T-helper 2 cell (primary cell): Measurements from ENCODE around the gene LRP1.
A peak's percentile ranks its signal among the peaks of the same experiment; 100 is the strongest.

Source experiments
- DNase-seq, 5 experiments: peaks; one replicate each; pipeline versions ENCODE4 v3.0.0 to v3.0.0-alpha.2; 2012 to 2022

Gene LRP1

GRCh38 chr12:57240066-57240921, 112.0 kb downstream of the LRP1 start:
- peak; percentile 43 to 85 (median 68) for DNase-seq

GRCh38 chr12:57240926-57241401, 112.7 kb downstream of the LRP1 start:
- no peak for DNase-seq

GRCh38 chr12:57241402-57242310, 113.4 kb downstream of the LRP1 start:
- DNase-seq = no peak

- no peak for DNase-seq
These were observed 114.0 kb downstream of the LRP1 start for GRCh38 chr12:57242329-57242690.

- DNase-seq = peak in 4 of 5 experiments; percentile 42 to 61 (median 54)
These were observed 114.6 kb downstream of the LRP1 start for GRCh38 chr12:57242691-57243454.

- peak; percentile 50 to 76 (median 72) for DNase-seq
These were observed 115.4 kb downstream of the LRP1 start for GRCh38 chr12:57243521-57244311.

- DNase-seq = no peak
These were observed 116.0 kb downstream of the LRP1 start for GRCh38 chr12:57244312-57244696.

- no peak for DNase-seq
These were observed 118.8 kb downstream of the LRP1 start for GRCh38 chr12:57247041-57247440.

GRCh38 chr12:57248934-57249742, 120.9 kb downstream of the LRP1 start:
- no peak for DNase-seq

- no peak for DNase-seq
These were observed 122.3 kb downstream of the LRP1 start for GRCh38 chr12:57250541-57250940.

- no peak for DNase-seq
These were observed 122.7 kb downstream of the LRP1 start, which contains the start of gene STAC3 for GRCh38 chr12:57250956-57251355. Gene STAC3, minus strand, starts transcription at chr12:57251187. Its CDS starts 1,551 bp downstream, at chr12:57249636.

- no peak for DNase-seq
These were observed 126.4 kb downstream of the LRP1 start for GRCh38 chr12:57254506-57255280.

- DNase-seq = no peak
These were observed 127.6 kb downstream of the LRP1 start for GRCh38 chr12:57255916-57256315.

- DNase-seq = no peak
These were observed 131.0 kb downstream of the LRP1 start for GRCh38 chr12:57258977-57259970.

GRCh38 chr12:57260366-57260765, 132.1 kb downstream of the LRP1 start:
- DNase-seq = no peak

- no peak for DNase-seq
These were observed 133.2 kb downstream of the LRP1 start for GRCh38 chr12:57261428-57261865.

GRCh38 chr12:57262126-57262822, 134.0 kb downstream of the LRP1 start:
- no peak for DNase-seq
